Endothelial cell of hepatic sinusoid (primary cell): ENCODE data around the gene ADD3.
"Not testable (repeated sequence)": the region's sequence is repeated elsewhere in the genome, so short reads cannot be mapped to it uniquely, and the experiment has no call there.

ENCODE experiments used
- in situ Hi-C: cut with HindIII; loops from 2 replicates; pipeline ENCODE4 v1.10.0; 2017; ENCODE audit warnings: low sequenced_read_pairs

The ADD3 gene

GRCh38 chr10:109975244-109976190 is 32.3 kb upstream of the ADD3 start:
- in situ Hi-C loops = no loop called here

- in situ Hi-C loops = no loop called here
Observed at GRCh38 chr10:109976681-109977080, 31.1 kb upstream of the ADD3 start.

DNA sequence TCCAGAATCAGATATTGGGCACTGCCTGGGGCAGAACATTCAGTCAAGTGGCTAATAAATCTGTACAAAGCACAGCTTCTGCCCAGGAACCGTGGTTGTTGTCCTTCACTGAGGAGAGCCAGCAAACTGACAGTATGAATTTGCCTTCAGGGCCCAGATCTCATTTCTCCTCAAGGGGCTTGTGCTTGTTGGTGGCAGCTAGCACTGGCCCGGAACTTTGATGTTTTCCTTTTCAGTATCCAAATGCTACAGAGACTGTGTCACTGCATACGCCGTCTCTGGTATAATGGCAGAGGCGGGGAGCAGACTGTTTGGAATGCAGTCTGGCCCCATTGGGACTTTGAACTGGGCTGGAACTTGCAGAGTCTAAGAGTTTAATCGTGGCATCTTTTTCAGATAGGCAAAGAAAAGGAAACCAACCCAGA is 30.4 kb upstream of the ADD3 start:
- in situ Hi-C loops = no loop called here

DNA sequence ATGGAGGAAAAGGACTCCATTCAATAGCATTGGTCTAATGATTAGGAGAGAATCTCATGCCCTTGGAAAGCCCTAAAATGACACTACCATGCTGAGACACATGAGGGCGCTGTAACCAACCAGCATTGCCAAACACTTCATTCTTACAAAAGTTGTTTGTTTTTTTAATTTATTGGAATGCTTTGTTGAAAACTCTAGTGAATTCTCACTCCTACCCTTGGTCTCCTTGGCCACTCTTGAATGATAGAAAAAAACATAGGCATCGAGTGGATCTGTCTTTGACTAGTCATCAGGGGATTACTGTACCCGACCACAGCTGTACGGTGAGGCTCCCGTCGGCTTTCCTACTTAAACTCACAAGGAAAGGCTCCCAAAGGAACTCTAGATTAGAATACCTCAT is 29.3 kb upstream of the ADD3 start:
- in situ Hi-C loops = no loop called here

- in situ Hi-C loops = no loop called here
Observed at GRCh38 chr10:109979215-109979614, 28.6 kb upstream of the ADD3 start.

DNA sequence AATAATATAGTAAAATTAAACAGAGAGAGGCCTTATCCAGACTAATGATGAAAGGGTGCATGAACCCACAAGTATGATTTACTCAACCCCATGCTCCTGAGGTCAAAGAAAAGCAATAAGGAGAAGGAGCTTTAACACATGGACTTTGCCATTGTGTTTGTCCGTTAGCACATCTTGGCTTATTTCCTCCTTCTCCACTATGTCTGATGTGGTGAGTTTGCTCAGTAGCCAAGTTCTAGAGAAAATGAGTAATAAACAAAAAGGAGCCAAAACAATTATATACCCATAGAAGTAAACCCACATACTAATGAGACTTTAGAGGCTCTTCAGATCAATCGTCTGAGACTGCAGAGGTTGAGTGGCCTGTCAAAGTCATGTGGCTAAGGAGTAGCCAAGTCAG is 26.1 kb upstream of the ADD3 start:
- in situ Hi-C loops = no loop called here

GRCh38 chr10:109982123-109982522 is 25.7 kb upstream of the ADD3 start:
- in situ Hi-C loops = no loop called here

DNA sequence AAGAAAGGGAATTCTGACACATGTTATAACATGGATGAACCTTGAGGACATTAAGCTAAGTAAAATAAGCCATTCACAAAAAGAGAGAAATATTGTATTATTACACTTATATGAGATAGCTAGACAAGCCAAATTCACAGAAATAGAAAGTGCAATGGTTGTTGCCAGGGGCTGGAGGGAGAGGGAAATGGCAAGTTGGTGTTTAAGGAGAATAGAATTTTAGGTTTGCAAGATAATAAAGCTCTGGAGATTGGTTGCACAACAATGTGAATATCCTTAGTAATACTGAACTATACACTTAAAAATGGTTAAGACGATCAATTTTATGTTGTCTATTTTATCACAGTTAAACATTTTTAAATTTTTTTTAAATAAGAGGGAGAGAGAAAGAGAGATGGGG is 25.0 kb upstream of the ADD3 start:
- in situ Hi-C loops = no loop called here

GRCh38 chr10:109984013-109984412 is 23.8 kb upstream of the ADD3 start:
- in situ Hi-C loops = no loop called here

DNA sequence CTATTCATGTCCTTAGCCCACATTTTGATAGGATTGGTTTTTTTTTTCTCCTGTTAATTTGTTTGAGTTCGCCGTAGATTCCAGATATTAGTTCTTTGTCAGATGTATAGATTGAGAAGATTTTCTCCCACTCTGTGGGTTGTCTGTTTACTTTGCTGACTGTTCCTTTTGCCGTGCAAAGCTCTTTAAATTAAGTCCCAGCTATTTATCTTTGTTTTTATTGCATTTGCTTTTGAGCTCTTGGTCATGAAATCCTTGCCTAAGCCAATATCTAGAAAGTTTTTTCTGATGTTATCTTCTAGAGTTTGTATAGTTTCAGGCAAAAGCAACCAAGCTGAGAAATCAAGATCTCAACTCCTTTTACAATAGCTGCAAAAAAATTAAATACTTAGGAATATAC is 22.0 kb upstream of the ADD3 start:
- in situ Hi-C loops = not testable (repeated sequence)

GRCh38 chr10:109987452-109988211 is 20.2 kb upstream of the ADD3 start:
- in situ Hi-C loops = no loop called here

DNA sequence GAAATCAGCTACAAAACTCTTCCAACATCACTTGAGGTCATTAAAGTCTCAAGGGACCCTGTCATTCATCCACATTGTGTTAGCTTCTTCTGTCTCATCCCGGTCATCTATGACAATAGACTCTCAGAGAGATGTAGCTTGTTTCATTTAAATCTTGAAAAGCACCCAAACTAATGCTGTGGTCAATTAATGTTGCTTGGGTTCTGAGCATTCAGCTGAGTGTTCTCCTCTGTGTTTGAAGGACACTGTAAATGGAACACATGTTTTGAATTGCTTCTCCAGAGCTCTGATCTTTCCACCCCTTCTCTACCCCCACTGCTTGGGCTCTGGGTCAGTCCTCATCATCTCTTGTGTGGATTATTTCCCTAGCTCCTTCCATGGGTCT is 19.6 kb upstream of the ADD3 start:
- in situ Hi-C loops = no loop called here

- in situ Hi-C loops = no loop called here
Observed at GRCh38 chr10:109991266-109991855, 16.4 kb upstream of the ADD3 start.

DNA sequence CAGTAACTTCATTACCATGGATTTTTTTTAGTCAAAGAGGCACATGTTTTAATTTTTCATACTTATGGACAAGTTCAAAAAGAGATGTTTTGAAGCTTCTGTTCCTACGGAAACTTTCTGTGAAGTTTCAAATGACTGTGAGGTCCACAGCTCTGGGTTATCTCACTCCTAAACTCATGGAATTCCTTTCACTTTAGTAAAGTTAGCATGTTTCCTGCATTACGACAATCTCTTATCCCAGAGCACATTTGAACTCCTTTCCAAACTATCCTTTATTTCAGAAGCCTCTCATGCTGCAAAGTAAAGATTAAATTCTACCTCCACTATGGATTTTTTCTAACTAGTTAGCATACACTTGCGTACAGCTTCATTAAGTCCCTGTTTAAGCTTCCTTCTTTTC is 15.3 kb upstream of the ADD3 start:
- in situ Hi-C loops = no loop called here

- in situ Hi-C loops = no loop called here
Observed at GRCh38 chr10:109993551-109994330, 14.0 kb upstream of the ADD3 start.

GRCh38 chr10:109994711-109995577 is 12.8 kb upstream of the ADD3 start:
- in situ Hi-C loops = no loop called here

GRCh38 chr10:109995595-109995994 is 12.2 kb upstream of the ADD3 start:
- in situ Hi-C loops = no loop called here

DNA sequence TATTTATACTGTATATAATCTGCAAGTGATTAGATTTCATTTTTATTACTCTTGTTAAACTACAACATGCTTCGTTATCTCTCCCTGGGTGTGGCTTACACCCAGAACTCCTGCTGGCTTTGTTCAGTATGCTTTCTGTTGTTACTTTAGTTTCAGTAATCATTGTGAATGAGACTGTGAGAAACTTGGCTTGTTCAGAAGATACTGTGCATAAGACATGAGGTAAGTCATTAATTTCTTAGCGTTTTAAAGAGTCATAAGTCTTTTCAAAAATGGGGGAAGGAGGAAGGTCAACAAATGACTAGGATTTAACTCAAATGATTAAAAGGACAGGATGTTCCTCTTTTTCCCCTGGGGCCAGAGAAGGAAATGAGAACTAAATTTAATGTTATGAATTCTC is 11.6 kb upstream of the ADD3 start:
- in situ Hi-C loops = no loop called here

GRCh38 chr10:109996766-109997171 is 11.0 kb upstream of the ADD3 start:
- in situ Hi-C loops = no loop called here

DNA sequence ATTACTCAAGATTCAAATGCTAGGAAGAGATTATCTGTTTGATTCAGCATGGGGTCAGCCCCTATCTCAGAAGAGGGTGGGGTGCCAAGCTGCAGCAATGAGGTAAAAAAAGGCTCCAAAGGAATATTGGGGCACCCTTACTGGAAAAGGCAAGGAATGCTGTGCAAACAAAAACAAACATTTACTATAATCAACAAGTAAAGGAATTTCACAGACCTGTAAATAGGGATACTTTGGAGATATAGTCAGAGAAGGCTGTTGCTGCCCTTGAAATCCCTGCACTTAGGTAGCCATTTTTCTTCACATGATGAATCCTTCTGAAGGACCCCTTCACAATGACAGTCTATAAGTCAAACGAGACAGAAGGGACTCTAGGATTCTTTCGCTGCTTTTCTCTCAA is 10.6 kb upstream of the ADD3 start:
- in situ Hi-C loops = no loop called here
